Effector CD4-positive, alpha-beta T cell (primary cell): ENCODE data around the gene CDH6.

Experiments used
- DNase-seq: peaks from one replicate; pipeline ENCODE4 v3.0.0-alpha.2; 2020

CDH6 gene

DNA sequence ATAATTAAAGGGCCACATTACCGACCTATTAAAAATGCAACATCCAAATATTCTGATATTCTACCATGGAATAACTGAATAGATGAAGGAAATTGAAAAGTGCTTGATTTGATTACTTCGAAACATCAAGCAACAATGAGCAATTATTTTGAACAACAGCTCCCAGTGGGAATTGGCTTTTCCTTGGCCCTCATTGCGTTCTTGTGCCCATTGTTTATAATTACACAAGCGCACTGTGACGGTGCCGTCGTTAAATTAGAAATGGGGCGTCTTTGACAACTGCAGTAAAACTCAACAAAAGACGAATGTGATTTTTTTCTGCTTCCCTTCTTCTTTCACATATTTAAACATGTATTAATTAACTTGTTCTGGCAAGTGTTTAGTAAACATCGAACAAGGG lies 61.6 kb downstream of the CDH6 start:
- DNase-seq: no peak

DNA sequence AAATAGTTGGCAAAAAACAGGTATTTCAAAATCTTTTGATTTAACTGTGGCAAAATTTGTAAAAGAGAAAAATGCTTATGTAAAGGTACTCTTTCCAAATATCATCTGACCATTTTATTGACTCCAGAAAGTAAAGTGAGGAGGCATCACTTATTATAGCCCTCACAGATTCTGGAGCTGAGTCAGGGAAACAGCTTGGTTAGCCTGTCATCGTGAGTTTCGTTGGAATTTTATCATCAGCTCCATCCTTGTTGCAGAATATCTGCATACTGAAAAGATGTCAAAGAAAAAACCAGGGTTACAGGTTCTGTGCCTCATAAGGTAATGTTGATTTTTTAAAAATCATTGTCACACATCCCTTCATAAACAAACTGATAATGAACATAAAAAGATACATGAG lies 74.8 kb downstream of the CDH6 start:
- no peak for DNase-seq

DNA sequence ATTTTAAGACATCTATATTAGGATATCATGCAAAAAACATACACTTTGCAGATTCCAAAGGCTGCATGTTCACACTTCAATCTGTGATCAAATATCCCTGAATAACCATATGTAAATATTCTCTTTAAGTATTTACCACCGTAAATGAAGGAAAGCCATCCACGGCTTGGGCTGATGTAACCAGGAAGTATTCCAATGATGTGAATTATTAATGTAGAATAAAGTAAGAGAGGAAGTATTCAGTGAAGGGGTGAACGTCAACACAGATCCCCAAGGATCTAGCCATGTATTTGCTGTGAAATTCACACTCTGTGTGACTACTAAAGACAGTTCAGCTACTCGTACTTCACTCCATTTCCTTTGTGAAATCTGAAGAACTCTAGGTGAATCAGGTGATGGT lies 75.2 kb downstream of the CDH6 start:
- DNase-seq: no peak

GRCh38 chr5:31269259-31269658 lies 75.8 kb downstream of the CDH6 start:
- DNase-seq: no peak

GRCh38 chr5:31270396-31270795 lies 76.9 kb downstream of the CDH6 start:
- DNase-seq: no peak

GRCh38 chr5:31271567-31271966 lies 78.1 kb downstream of the CDH6 start:
- DNase-seq: no peak

DNA sequence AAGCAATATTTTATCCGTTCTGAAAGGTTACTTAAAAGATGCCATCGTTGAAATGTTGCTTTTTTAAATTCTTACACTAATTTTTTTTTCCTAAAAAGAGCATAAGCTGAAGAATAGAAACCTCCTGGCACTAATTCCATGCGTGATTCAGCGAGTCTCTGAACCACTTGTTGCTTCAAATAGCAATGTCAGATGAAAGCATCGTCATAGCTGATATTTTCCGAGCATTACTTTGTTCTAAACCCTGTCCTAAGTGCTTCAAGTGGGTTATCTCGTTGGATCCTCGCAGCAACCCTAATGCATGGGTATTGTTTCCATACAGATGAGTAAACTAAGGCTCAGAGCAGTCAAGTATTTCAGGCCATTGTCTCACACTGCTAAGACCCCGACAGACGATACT lies 79.7 kb downstream of the CDH6 start:
- no peak for DNase-seq

GRCh38 chr5:31273631-31274378 lies 80.3 kb downstream of the CDH6 start:
- DNase-seq: no peak

DNA sequence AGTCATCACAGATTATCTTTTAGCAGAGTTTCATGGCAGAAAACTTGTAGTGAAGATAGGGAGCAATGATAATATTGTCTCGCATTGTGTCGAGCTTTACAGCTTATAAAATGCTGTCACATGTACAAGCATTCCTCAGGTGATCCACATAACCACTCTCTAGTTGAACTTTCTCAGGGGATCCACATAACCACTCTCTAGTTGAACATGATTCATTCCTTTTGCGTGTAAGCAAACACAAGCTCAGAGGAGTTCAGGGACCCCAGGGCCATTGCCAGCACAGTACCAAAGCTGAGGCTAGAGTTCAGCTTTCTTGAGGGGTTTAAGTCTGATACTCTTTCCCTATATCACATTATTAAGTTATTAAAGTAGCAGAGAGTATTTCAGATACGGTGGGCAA lies 86.7 kb downstream of the CDH6 start:
- DNase-seq: no peak

- DNase-seq: no peak
Observed at GRCh38 chr5:31283326-31283725, 89.8 kb downstream of the CDH6 start.

- no peak for DNase-seq
Observed at GRCh38 chr5:31285025-31285424, 91.5 kb downstream of the CDH6 start.

DNA sequence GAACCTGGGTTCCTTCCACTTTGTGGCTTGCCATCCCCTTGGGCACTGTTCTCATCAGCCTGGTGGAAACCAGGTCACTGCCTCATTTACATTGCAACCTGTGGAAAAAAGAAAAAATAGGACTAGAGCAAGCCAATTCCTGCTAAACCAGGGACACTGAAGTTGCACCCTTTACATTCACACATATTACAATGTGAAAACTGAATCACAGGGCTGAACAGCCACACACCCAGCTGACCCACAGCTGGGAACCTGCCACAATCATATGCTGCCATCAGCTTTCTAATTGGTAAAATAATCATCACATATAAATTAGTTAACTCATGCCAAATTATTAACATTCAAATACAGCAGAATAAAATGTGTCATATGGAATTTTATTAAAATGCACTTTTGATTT lies 94.5 kb downstream of the CDH6 start:
- DNase-seq: no peak

DNA sequence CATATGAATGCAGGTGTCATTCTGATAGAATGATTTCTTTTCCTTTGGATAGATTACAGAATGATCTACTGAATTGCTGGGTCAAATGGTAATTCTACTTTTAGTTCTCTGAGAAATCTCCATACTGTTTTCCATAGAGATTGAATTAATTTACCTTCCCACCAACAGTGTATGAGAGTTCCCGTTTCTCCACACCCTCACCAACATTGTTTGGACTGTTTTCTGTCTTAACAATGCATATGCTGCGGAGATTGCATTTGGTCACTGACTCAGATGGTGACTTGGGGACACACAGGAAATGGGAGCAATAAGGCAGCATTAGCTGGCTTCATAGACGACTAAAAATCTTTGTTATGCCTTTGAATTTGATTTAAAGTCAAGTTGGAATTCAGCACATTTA lies 95.9 kb downstream of the CDH6 start:
- no peak for DNase-seq

DNA sequence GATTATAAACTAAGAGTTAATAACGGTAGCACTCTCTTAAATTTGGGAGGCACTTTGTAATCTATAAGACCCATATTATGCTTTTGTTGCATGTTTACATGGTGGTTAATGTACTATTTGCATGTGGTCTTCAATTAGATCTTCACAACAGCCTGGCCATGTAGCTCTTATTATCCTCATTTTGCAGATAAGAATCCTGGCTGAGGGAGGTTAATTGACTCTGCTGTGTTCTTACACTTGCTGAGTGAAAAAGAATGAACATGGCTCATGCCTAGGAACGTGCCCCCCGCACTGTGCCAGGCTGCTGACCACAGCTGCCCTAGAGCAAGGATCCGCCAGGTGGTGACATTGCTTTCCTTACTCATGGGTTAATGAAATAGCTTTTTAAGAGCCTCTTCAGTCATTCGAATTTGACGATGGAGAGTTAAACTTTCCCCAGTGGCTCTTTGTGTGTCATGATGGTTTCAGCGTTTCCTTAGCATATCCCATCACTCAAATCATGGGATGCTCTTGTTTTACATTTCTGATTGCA lies 97.9 kb downstream of the CDH6 start:
- no peak for DNase-seq

DNA sequence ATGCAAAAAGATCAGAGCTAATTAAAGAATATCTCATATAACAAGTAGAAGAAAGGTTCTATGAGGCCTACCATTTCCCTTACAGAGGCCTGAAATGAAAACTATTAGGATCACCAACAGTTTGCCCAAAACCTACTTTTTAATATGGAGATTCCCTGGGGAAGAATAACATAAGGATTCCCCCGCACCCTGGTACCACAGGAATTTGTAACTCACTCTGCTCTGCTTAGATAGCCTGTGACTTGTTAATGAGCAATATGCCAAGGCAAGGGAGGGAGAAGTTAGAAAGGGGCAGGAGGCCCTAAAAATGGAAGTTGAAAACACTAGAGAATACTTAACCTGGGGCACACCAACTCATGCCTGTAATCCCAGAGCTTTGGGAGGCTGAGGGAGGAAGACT lies 107.0 kb downstream of the CDH6 start:
- no peak for DNase-seq

DNA sequence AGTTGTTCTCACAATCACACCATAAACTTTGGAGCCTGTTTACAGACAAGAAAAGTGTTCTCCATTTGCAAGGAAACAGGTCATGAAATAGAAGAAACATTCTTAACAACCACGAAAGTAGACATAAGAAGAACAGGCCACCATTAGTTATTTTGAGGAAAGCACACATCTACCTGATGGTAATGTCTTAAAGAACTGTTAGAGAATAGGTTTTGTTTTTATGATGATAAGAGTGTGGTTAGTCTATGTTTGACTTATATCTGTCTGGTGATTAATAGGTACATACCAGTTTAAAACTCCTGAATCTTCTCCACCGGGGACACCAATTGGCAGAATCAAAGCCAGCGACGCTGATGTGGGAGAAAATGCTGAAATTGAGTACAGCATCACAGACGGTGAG lies 108.3 kb downstream of the CDH6 start:
- no peak for DNase-seq

DNA sequence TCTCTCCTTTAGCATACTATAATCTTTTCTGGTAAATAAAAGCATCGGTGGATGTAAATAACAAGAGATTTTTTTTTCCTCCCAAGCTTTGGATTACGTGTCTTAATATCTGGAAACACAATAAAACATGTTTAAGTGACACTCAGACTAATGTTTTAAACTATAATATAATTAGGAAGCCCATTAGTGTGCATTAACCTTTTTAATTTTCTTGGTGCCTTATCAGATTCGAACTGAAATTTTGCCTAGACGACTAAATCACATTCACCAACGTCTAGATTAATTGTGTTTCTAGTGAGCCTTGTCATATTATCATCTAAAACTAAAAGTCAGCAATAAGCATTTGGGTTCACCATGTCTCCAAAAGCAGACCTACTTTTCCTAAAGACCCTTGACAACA lies 110.2 kb downstream of the CDH6 start:
- DNase-seq: no peak

GRCh38 chr5:31317665-31318064 lies 124.2 kb downstream of the CDH6 start:
- DNase-seq: no peak

DNA sequence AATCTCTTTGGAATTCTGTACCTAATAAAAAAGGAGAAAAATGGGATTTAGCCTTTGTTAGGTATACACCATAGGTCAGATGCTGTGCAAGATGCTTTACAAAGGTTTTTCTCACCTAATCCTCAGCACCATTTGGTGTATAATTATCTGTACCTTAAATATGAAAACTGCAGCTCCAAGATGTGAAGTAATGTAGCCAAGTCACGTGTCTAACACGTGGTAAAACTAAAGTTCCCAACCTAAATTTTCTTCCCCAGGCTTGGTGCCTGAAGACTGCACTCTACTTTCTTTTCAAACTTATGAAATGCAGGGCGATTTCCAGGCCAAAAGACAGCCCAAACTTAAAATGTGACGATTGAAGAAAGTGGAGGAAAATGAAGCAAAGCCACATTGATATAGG lies 125.8 kb downstream of the CDH6 start:
- no peak for DNase-seq

DNA sequence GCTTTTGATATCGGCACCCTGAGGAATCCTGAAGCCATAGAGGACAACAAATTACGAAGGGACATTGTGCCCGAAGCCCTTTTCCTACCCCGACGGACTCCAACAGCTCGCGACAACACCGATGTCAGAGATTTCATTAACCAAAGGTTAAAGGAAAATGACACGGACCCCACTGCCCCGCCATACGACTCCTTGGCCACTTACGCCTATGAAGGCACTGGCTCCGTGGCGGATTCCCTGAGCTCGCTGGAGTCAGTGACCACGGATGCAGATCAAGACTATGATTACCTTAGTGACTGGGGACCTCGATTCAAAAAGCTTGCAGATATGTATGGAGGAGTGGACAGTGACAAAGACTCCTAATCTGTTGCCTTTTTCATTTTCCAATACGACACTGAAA lies 129.5 kb downstream of the CDH6 start:
- DNase-seq: no peak

- DNase-seq: no peak
Observed at GRCh38 chr5:31324842-31325241, 131.4 kb downstream of the CDH6 start.

DNA sequence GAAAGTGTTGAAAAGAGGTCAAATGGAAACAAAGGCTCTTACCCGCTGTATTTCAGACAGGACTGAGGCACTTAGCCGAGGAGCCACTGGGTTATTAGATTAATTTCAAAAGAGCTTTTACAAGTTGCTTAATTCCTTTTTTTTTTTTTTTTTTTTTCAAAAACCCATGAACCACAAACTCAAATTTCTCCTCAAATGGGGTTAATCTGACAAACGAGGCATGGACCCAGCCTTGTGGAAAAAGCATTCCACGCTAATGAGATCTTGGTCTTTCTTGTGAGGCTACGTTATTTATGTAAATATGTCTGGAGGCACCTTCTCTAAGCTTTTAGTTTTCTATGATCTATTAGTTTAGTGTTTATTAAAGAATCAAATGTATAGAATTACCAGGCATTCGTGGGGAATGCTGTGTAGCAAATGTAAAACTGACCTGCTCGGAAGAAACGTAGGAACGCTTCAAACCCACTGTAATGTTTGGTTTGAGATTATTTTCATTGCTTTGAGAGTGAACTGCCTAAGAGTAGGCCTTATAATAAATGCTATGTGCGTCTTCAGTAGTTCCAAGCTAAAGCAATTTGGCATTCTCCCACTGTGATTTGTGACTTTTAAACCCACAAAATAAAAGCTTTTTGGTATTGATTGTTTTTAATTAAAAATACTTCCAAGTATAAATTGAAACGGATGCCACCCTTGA lies 134.7 kb downstream of the CDH6 start:
- DNase-seq: no peak

- DNase-seq: no peak
Observed at GRCh38 chr5:31329715-31330114, 136.2 kb downstream of the CDH6 start.

DNA sequence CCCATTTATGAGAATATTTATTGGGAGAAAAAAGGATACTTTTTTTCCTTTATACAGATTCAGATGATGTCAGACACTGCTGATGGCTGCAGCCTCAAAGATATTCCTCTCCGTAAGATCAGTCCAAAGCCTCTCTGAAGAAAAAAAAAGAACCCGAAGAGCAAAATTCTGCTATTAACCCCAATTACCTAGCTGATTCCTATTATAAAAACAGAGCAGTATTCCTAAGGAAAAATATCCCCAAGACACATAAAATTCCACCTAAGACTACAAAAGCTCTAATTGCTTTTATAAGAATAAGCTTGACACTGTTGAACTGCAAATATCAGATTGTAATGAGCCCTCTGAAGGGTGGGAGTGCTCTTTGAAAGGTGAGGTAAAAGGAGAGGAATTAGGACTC lies 138.7 kb downstream of the CDH6 start:
- DNase-seq: no peak

- no peak for DNase-seq
Observed at GRCh38 chr5:31333475-31333874, 140.0 kb downstream of the CDH6 start.
